Body of pancreas (tissue), 4 donors: ENCODE results near the gene EYA4. TPM values are rescaled to one million over a fixed set of nuclear protein-coding genes. Genes with fewer than 3 reads are reported as not detected.
A peak's percentile ranks its signal among the peaks of the same experiment; 100 is the strongest.

Experiments
- ATAC-seq: fragments of 150-250 bp; one replicate; pipeline ENCODE4 v1.9.1; 2016
- DNase-seq, 4 donors: peaks; one replicate each; pipeline ENCODE4 v3.0.0-alpha.2; 2019
- H3K27ac ChIP-seq, 4 donors: fragments of 200-600 bp; sonication (generic); 1 replicate in 3 of 4; 2 replicates in 1 of 4; pipeline versions ENCODE4 v1.5.1 to v1.6.1; 2016 to 2019; ENCODE audit warnings: mild to moderate bottlenecking in 1 of 4, mixed read lengths in 1 of 4, moderate library complexity in 1 of 4
- H3K27me3 ChIP-seq, 2 donors: fragments of 200-600 bp; sonication (generic); one replicate each; pipeline ENCODE4 v1.6.0; 2016; ENCODE audit warnings: mild to moderate bottlenecking in 1 of 2
- H3K36me3 ChIP-seq, 2 donors: fragments of 200-600 bp; sonication (generic); replicated peaks in 1 of 2; 2 replicates each; pipeline ENCODE4 v1.5.1; 2016; ENCODE audit warnings: low read depth in 2 of 2; ENCODE audit not compliant: insufficient read depth in 1 of 2
- H3K4me1 ChIP-seq: fragments of 200-600 bp; sonication (generic); one replicate; pipeline ENCODE4 v1.6.0; 2016
- H3K4me3 ChIP-seq, 2 donors: fragments of 200-600 bp; sonication (generic); 1 replicate in 1 of 2; 2 replicates in 1 of 2; pipeline ENCODE4 v1.5.1; 2016 to 2019
- H3K9me3 ChIP-seq, 3 donors: fragments of 200-600 bp; sonication (generic); 1 replicate in 2 of 3; 2 replicates in 1 of 3; pipeline ENCODE4 v1.5.1; 2016
- CTCF ChIP-seq, 7 experiments: fragments of 450-650 bp in 4 of 7; fragments of 200-600 bp in 3 of 7; sonication (generic) in 3 of 7; IDR thresholded peaks; one replicate each; pipeline ENCODE4 v1.5.1; 2016 to 2019; ENCODE audit warnings: antibody characterized with exemption in 7 of 7
- POLR2A ChIP-seq, 3 donors: fragments of 450-650 bp; IDR thresholded peaks; one replicate each; pipeline ENCODE4 v1.6.1; 2016; ENCODE audit warnings: antibody characterized with exemption in 3 of 3, mild to moderate bottlenecking in 2 of 3
- WGBS, 2 donors: methylation state at CpG; one replicate each; pipeline ENCODE4 v1.1.5; 2017; 5-methylcytosine and 5-hydroxymethylcytosine counted together
- intact Hi-C: fragments of 100-400 bp; cut with DNase I; formaldehyde crosslinking; loops from one replicate; pipeline ENCODE4 v1.15.1; 2023
- total RNA-seq, 2 donors: library from RNA; depleted of rRNA; stranded (reverse); fragments of >200 nt; gene quantifications; one replicate each; pipeline ENCODE4 v1.1.0, GENCODE V29; 2016

EYA4 gene
- total RNA-seq, 2 donors from 2014 or later, result 0.26 to 5.3 TPM

DNA sequence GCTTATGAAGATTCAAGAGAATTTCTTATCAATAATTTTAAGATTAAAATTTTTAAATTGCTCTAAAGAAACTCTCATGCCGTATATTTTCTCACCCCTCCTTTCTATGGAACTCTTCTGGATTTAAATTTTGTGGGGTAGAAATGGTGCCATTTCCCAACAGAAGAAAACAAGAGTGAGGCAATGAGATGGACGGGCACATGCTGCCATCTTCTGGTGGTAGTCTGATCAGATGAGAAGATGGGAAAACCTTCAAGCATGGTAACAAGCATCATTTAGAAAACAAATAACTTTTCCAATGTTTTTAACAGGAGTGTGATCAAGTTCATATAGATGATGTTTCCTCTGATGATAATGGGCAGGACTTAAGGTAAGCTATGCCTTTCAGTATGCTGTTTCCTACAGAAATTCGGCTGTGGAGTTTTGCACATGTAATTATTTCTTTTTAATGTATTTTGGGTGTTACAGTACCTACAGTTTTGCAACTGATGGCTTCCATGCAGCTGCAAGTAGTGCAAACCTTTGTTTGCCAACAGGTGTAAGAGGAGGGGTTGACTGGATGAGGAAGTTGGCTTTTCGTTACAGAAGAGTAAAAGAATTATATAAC is 271.4 kb downstream of the EYA4 start:
- Histone ChIP-seq H3K9me3 (no peaks in the 10 kb centered on the region), H3K4me1 (no peaks in the 10 kb centered on the region), H3K36me3 (no peaks in the 10 kb centered on the region), H3K4me3 (no peak overlapping the region), H3K27me3 (peaks cover 0 to 7% of the 10 kb centered on the region in 2 donors), H3K27ac (no peak overlapping the region)
- DNase-seq (peak; percentile 34 to 63 (median 60)), ATAC-seq (no peak)
- WGBS, 2 donors, result 6 to 7% methylated on average over 4 of the region's 4 CpGs
- TF ChIP-seq CTCF (IDR thresholded peaks at IDR 0.05) (peak in 6 of 7 experiments; percentile 48 to 73 (median 70)), POLR2A (IDR thresholded peaks at IDR 0.05) (no peak)
- intact Hi-C loops, result loop anchor here (10.0 kb wide), 1 partner anchor 678 kb away; no protein-coding TSS in a partner anchor

DNA sequence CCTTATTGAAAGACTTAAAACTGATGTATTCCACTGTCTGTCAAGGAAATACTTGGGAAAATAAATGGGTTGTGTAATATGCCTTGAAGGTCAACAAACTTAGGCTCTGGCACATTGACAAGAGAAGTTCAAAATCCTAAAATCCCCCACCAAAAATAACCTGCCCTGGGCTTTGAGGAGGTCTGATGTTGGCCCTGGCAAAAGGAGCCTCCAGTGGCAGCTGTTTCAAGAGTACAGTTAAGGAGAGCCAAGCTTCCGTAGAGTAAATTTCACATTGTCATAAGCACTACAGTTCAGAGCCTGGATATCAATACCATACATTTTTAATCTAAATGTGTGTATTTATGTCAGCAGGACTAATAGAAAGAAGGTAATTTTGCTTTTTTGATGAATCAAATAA is 282.7 kb downstream of the EYA4 start:
- intact Hi-C loops, result no loop called here
- no peak for TF ChIP-seq CTCF (IDR thresholded peaks at IDR 0.05)
- no peak for TF ChIP-seq POLR2A (IDR thresholded peaks at IDR 0.05)
- 74 to 88% methylated on average over 1 of the region's 1 CpG for WGBS, 2 donors
- Histone ChIP-seq H3K36me3 (no peaks in the 10 kb centered on the region), H3K9me3 (no peaks in the 10 kb centered on the region), H3K4me3 (no peak overlapping the region), H3K27ac (no peak overlapping the region), H3K27me3 (no peaks in the 10 kb centered on the region), H3K4me1 (no peaks in the 10 kb centered on the region)
- ATAC-seq (no peak), DNase-seq (no peak)

DNA sequence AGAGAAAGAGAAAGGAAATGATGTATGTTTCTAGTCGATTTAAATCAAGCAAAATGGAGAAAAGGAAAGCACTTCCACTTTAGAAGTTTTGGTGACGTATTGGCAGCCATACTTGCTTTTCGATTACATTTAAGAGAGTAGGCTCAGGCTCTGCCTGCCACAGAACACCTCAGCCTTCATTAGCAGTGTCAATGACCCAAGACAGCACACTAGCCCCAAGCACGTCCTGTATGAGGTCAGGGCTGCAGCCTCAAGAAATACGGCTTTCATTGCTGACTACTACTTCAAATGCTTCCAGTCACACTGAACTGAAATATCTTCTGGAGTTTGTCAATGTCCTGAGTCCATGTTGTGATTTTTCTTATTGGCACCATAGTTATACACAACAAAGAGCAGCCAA is 285.3 kb downstream of the EYA4 start:
- H3K9me3 ChIP-seq, result no peaks in the 10 kb centered on the region
- no peak for DNase-seq
- no peaks in the 10 kb centered on the region for H3K4me1 ChIP-seq
- no peaks in the 10 kb centered on the region for H3K36me3 ChIP-seq
- ATAC-seq, result no peak
- no peaks in the 10 kb centered on the region for H3K27me3 ChIP-seq
- no peak for TF ChIP-seq POLR2A (IDR thresholded peaks at IDR 0.05)
- no peak overlapping the region for H3K4me3 ChIP-seq
- no peak overlapping the region for H3K27ac ChIP-seq
- intact Hi-C loops, result no loop called here
- WGBS, 2 donors, result 61 to 70% methylated on average over 5 of the region's 5 CpGs

DNA sequence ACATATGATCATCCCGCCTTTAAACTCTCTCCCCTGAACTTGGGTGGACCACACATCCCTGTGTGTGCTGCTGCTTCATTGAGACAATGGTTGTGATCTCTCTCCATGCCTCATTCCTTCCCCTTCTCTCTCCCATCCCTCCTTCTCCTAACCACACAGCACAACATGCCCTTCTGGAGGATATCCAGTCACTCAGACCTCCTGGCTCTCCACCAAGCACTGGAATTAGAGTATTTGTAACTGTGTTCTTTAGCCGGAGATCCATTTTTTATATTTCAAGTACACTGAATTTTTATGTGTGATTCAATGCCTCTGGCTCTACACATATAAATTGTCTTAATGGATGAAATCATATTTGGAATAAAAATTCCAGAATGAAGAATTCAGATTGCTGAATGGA is 287.4 kb downstream of the EYA4 start:
- Histone ChIP-seq H3K27ac (no peak overlapping the region), H3K36me3 (no peaks in the 10 kb centered on the region), H3K4me3 (no peak overlapping the region), H3K9me3 (no peaks in the 10 kb centered on the region), H3K27me3 (no peaks in the 10 kb centered on the region), H3K4me1 (no peaks in the 10 kb centered on the region)
- DNase-seq, result no peak
- intact Hi-C loops, result no loop called here
- WGBS, 2 donors, result 75 to 78% methylated on average over 2 of the region's 2 CpGs
- TF ChIP-seq POLR2A (IDR thresholded peaks at IDR 0.05) (no peak), CTCF (IDR thresholded peaks at IDR 0.05) (no peak)
- no peak for ATAC-seq

DNA sequence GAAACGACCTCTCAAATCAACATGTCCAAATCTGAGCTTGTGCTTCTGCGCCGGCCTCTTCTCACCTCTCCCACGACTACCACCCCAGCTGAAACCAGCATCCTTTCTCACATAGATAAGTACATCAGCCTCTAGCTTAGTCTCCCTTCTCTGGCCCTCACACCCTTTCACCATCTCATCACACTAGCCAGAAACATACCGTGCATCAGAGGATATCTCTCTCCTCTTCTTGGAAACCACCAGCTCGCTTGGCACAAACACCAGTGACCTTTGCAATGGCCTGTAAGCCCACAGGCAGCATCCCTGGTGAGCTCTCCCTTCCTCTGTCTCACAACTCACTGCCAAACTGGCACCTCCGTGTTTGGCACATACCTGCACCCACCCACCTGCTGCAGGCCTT is 291.8 kb downstream of the EYA4 start:
- intact Hi-C loops, result no loop called here

More for the DNA sequence above, 291.8 kb downstream of the EYA4 start:
- ATAC-seq (no peak), DNase-seq (no peak)
- Histone ChIP-seq H3K27me3 (no peaks in the 10 kb centered on the region), H3K4me3 (no peak overlapping the region), H3K4me1 (no peaks in the 10 kb centered on the region), H3K36me3 (no peaks in the 10 kb centered on the region), H3K27ac (no peak overlapping the region), H3K9me3 (no peaks in the 10 kb centered on the region)
- TF ChIP-seq CTCF (IDR thresholded peaks at IDR 0.05), result no peak
- no peak for TF ChIP-seq POLR2A (IDR thresholded peaks at IDR 0.05)
- 57 to 62% methylated on average over 7 of the region's 7 CpGs for WGBS, 2 donors
